ENCODE data around the gene SLC27A2.
"Not testable (repeated sequence)": the region's sequence is repeated elsewhere in the genome, so short reads cannot be mapped to it uniquely, and the experiment has no call there.

The SLC27A2 gene

DNA sequence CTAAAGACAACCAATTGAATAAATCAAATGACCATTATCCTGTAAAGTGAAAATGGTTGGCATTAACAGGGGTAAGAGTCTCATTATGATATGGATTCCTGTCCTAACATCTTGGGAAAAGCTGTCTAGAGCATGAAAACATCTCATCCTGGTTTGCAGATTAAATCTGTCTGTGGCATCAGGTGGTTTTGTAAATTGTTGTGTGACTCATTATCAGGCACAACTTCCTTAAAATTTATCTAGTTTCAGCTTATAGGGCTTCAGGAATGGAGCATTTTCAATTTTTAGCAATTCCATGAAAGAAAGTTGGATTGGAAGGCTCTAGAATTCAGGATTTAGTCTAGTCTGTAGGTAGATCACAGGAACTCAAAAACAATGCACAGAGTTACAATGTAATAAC lies 31.1 kb upstream of the SLC27A2 start:
- no peak for ATAC-seq
- no peak for TF ChIP-seq TCF4 (CRISPR knock-in tag; IDR thresholded peaks at IDR 0.05; ENCODE audit: borderline replicate concordance)
- TF ChIP-seq, protein P1, sequence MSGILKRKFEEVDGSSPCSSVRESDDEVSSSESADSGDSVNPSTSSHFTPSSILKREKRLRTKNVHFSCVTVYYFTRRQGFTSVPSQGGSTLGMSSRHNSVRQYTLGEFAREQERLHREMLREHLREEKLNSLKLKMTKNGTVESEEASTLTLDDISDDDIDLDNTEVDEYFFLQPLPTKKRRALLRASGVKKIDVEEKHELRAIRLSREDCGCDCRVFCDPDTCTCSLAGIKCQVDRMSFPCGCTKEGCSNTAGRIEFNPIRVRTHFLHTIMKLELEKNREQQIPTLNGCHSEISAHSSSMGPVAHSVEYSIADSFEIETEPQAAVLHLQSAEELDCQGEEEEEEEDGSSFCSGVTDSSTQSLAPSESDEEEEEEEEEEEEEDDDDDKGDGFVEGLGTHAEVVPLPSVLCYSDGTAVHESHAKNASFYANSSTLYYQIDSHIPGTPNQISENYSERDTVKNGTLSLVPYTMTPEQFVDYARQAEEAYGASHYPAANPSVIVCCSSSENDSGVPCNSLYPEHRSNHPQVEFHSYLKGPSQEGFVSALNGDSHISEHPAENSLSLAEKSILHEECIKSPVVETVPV (CRISPR knock-in tag; IDR thresholded peaks at IDR 0.05): no peak
- no peak for TF ChIP-seq ESRRG (CRISPR knock-in tag; IDR thresholded peaks at IDR 0.05)
- no peak for TF ChIP-seq ZNF8 (CRISPR knock-in tag; IDR thresholded peaks at IDR 0.05)
- TF ChIP-seq, protein P2, sequence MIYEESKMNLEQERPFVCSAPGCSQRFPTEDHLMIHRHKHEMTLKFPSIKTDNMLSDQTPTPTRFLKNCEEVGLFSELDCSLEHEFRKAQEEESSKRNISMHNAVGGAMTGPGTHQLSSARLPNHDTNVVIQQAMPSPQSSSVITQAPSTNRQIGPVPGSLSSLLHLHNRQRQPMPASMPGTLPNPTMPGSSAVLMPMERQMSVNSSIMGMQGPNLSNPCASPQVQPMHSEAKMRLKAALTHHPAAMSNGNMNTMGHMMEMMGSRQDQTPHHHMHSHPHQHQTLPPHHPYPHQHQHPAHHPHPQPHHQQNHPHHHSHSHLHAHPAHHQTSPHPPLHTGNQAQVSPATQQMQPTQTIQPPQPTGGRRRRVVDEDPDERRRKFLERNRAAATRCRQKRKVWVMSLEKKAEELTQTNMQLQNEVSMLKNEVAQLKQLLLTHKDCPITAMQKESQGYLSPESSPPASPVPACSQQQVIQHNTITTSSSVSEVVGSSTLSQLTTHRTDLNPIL (CRISPR knock-in tag; IDR thresholded peaks at IDR 0.05; ENCODE audit: low read depth): no peak
- TF ChIP-seq ISL1 (CRISPR knock-in tag; IDR thresholded peaks at IDR 0.05): no peak
- TF ChIP-seq SNAI2 (CRISPR knock-in tag; IDR thresholded peaks at IDR 0.05): no peak
- no peak for TF ChIP-seq PPARA (CRISPR knock-in tag; IDR thresholded peaks at IDR 0.05; ENCODE audit: borderline replicate concordance)
- no peak for TF ChIP-seq TOX (CRISPR knock-in tag; IDR thresholded peaks at IDR 0.05; ENCODE audit: borderline replicate concordance)
- TF ChIP-seq, protein P3, sequence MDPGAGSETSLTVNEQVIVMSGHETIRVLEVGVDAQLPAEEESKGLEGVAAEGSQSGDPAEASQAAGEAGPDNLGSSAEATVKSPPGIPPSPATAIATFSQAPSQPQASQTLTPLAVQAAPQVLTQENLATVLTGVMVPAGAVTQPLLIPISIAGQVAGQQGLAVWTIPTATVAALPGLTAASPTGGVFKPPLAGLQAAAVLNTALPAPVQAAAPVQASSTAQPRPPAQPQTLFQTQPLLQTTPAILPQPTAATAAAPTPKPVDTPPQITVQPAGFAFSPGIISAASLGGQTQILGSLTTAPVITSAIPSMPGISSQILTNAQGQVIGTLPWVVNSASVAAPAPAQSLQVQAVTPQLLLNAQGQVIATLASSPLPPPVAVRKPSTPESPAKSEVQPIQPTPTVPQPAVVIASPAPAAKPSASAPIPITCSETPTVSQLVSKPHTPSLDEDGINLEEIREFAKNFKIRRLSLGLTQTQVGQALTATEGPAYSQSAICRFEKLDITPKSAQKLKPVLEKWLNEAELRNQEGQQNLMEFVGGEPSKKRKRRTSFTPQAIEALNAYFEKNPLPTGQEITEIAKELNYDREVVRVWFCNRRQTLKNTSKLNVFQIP (CRISPR knock-in tag; IDR thresholded peaks at IDR 0.05; ENCODE audit: borderline replicate concordance, low read depth): no peak
- TF ChIP-seq, protein P4, sequence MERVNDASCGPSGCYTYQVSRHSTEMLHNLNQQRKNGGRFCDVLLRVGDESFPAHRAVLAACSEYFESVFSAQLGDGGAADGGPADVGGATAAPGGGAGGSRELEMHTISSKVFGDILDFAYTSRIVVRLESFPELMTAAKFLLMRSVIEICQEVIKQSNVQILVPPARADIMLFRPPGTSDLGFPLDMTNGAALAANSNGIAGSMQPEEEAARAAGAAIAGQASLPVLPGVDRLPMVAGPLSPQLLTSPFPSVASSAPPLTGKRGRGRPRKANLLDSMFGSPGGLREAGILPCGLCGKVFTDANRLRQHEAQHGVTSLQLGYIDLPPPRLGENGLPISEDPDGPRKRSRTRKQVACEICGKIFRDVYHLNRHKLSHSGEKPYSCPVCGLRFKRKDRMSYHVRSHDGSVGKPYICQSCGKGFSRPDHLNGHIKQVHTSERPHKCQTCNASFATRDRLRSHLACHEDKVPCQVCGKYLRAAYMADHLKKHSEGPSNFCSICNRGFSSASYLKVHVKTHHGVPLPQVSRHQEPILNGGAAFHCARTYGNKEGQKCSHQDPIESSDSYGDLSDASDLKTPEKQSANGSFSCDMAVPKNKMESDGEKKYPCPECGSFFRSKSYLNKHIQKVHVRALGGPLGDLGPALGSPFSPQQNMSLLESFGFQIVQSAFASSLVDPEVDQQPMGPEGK (CRISPR knock-in tag; IDR thresholded peaks at IDR 0.05; ENCODE audit: borderline replicate concordance): no peak

DNA sequence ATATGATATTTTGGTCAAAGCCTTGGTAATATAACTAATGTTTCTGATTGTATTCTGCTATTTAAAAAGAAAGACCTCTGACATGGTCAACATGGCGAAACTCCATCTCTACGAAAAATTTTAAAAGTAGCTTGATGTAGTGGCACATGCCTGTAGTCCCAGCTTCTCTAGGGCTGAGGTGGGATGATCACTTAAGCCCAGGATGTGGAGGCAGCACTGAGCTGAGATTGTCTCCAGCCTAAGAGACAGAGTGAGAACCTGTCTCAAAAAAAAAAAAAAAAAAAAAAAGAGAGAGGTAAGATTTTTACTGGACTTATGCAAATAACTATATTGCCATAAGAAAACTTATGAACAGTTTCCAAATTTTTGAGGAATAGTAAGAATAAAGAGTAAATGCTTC lies 30.5 kb upstream of the SLC27A2 start:
- TF ChIP-seq ZNF565 (CRISPR knock-in tag; conservative IDR thresholded peaks at IDR 0.05; ENCODE audit: low read depth) (no peak), ZFP30 (CRISPR knock-in tag; IDR thresholded peaks at IDR 0.05) (no peak), ZNF70 (CRISPR knock-in tag; IDR thresholded peaks at IDR 0.05) (no peak), BACH2 (CRISPR knock-in tag; IDR thresholded peaks at IDR 0.05; ENCODE audit: borderline replicate concordance) (no peak), TCF4 (CRISPR knock-in tag; IDR thresholded peaks at IDR 0.05; ENCODE audit: borderline replicate concordance) (no peak), GLIS3 (CRISPR knock-in tag; IDR thresholded peaks at IDR 0.05) (no peak), ISL1 (CRISPR knock-in tag; IDR thresholded peaks at IDR 0.05) (no peak), ARNTL (CRISPR knock-in tag; IDR thresholded peaks at IDR 0.05; ENCODE audit: borderline replicate concordance, low read depth) (no peak), OSR1 (CRISPR knock-in tag; IDR thresholded peaks at IDR 0.05) (no peak), ZNF8 (CRISPR knock-in tag; IDR thresholded peaks at IDR 0.05) (no peak), TOX (CRISPR knock-in tag; IDR thresholded peaks at IDR 0.05; ENCODE audit: borderline replicate concordance) (no peak), ZFP3 (CRISPR knock-in tag; IDR thresholded peaks at IDR 0.05) (no peak), ESRRG (CRISPR knock-in tag; IDR thresholded peaks at IDR 0.05) (no peak)
- TF ChIP-seq, protein P2 (CRISPR knock-in tag; IDR thresholded peaks at IDR 0.05; ENCODE audit: low read depth): no peak
- TF ChIP-seq, protein P5, sequence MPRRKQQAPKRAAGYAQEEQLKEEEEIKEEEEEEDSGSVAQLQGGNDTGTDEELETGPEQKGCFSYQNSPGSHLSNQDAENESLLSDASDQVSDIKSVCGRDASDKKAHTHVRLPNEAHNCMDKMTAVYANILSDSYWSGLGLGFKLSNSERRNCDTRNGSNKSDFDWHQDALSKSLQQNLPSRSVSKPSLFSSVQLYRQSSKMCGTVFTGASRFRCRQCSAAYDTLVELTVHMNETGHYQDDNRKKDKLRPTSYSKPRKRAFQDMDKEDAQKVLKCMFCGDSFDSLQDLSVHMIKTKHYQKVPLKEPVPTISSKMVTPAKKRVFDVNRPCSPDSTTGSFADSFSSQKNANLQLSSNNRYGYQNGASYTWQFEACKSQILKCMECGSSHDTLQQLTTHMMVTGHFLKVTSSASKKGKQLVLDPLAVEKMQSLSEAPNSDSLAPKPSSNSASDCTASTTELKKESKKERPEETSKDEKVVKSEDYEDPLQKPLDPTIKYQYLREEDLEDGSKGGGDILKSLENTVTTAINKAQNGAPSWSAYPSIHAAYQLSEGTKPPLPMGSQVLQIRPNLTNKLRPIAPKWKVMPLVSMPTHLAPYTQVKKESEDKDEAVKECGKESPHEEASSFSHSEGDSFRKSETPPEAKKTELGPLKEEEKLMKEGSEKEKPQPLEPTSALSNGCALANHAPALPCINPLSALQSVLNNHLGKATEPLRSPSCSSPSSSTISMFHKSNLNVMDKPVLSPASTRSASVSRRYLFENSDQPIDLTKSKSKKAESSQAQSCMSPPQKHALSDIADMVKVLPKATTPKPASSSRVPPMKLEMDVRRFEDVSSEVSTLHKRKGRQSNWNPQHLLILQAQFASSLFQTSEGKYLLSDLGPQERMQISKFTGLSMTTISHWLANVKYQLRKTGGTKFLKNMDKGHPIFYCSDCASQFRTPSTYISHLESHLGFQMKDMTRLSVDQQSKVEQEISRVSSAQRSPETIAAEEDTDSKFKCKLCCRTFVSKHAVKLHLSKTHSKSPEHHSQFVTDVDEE (CRISPR knock-in tag; IDR thresholded peaks at IDR 0.05): no peak
- no peak for ATAC-seq

DNA sequence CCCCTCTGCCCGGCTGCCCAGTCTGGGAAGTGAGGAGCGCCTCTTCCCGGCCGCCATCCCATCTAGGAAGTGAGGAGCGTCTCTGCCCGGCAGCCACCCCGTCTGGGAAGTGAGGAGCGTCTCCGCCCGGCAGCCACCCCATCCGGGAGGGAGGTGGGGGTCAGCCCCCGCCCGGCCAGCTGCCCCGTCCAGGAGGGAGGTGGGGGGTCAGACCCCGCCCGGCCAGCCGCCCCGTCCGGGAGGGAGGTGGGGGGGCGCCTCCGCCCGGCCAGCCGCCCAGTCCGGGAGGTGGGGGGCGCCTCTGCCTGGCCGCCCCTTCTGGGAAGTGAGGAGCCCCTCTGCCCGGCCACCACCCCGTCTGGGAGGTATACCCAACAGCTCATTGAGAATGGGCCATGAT lies 23.8 kb upstream of the SLC27A2 start:
- ATAC-seq: not testable (repeated sequence)

All from SK-N-SH treated with all-trans-retinoic acid at 6 μM for 48 hours (cell line).